ENCODE data around the gene RAMP1.

RAMP1 gene

DNA sequence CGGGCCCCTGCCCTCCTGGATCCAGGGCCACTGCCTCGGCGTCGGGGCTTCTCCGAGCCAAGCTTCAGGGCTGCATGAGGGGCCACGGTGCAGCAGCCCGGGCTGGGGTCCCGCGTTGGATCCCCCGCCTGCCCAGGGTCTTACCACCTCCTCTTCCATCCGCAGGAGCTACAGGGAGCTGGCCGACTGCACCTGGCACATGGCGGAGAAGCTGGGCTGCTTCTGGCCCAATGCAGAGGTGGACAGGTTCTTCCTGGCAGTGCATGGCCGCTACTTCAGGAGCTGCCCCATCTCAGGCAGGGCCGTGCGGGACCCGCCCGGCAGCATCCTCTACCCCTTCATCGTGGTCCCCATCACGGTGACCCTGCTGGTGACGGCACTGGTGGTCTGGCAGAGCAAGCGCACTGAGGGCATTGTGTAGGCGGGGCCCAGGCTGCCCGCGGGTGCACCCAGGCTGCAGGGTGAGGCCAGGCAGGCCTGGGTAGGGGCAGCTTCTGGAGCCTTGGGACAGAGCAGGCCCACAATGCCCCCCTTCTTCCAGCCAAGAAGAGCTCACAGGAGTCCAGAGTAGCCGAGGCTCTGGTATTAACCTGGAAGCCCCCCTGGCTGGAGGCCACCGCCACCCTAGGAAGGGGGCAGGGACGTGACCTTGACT, 52.1 kb downstream of the RAMP1 start:
- H3K18ac ChIP-seq (ENCODE audit: low read length): no peak overlapping the region
- H3K23ac ChIP-seq (ENCODE audit: low read length): no peak overlapping the region
- no peak overlapping the region for H2BK5ac ChIP-seq (ENCODE audit: low read length)
- no peaks in the 10 kb centered on the region for H3K27me3 ChIP-seq (ENCODE audit: insufficient read depth, low read length, poor library complexity)
- no peak overlapping the region for H3K56ac ChIP-seq (ENCODE audit: low read length)
- H2BK120ac ChIP-seq (ENCODE audit: low read depth, low read length): no peak overlapping the region
- H3K4me2 ChIP-seq (ENCODE audit: low read length): no peak overlapping the region
- H3K4me3 ChIP-seq (ENCODE audit: low read length): no peak overlapping the region
- H3K4me1 ChIP-seq (ENCODE audit: control insufficient read depth, low read depth, low read length): no peaks in the 10 kb centered on the region
- H3K36me3 ChIP-seq (ENCODE audit: control insufficient read depth, insufficient read depth, low read length): no peaks in the 10 kb centered on the region
- no peak overlapping the region for H4K8ac ChIP-seq (ENCODE audit: low read depth, low read length)
- H3K27ac ChIP-seq (ENCODE audit: low read depth, low read length): no peak overlapping the region
- WGBS (ENCODE audit: extremely low coverage, insufficient coverage, low lambda C conversion rate): no CpG with 5 or more reads among the region's 28 CpGs
- no peak overlapping the region for H3K9ac ChIP-seq (ENCODE audit: low read length)
- H2AK5ac ChIP-seq (ENCODE audit: low read length): no peak overlapping the region
- H2BK15ac ChIP-seq (replicated peaks; ENCODE audit: low read depth): no peak overlapping the region
- no peaks in the 10 kb centered on the region for H3K79me2 ChIP-seq (ENCODE audit: control insufficient read depth, insufficient read depth, low read length)
- no peak for DNase-seq
- no peak overlapping the region for H3K4ac ChIP-seq (ENCODE audit: low read depth, low read length)
- H4K5ac ChIP-seq (ENCODE audit: low read length): no peak overlapping the region
- no peaks in the 10 kb centered on the region for H3K79me1 ChIP-seq (ENCODE audit: low read length)

DNA sequence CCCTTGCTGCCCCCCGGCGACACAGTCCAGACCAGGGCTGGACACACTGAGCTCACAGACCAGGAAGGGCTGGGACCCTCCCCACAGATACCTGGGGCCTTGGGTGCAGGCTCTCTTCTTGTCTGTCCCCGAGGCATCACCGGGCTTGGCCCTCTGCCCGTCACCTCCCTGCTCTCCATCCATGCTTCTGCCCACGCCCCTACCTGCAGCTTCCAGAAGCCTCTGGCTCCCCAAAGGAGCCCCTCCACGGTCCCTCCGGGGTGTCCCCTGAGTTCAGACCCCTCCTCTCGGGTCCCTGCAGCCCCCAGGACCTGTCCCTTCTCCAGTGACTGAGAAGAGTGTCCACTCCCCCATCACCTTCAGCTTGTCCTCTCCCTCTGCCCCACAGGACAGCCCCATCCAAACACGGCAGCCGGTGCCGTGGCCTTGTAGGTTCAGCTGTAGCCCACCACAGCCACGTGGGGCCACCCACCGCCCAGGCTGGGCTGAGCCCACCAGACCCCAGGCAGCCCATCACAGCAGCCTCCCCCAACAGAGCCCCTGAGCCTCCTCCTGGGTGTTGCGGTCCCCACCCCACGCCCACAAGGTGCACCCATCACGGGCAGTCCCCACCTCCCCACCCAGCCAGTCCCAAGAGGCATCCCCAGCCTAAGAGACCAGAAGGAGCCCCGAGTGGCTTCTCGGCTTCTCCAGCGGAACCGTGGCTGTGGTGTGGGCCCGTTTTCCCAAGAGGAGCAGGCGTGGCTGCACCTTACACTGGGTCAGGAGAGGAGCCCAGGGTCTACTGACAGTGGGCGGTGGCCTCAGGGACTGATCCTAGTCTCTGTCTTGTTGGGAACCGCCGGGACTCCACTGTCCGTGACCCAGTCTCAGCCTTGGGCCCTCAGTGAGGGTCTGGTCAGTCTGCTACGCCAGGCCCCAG, 53.1 kb downstream of the RAMP1 start:
- no peak for DNase-seq
- no peak overlapping the region for H4K5ac ChIP-seq (ENCODE audit: low read length)
- no CpG with 5 or more reads among the region's 28 CpGs for WGBS (ENCODE audit: extremely low coverage, insufficient coverage, low lambda C conversion rate)
- no peak overlapping the region for H3K4me2 ChIP-seq (ENCODE audit: low read length)
- no peak overlapping the region for H2BK120ac ChIP-seq (ENCODE audit: low read depth, low read length)
- no peak overlapping the region for H2BK5ac ChIP-seq (ENCODE audit: low read length)
- no peaks in the 10 kb centered on the region for H3K79me2 ChIP-seq (ENCODE audit: control insufficient read depth, insufficient read depth, low read length)
- no peaks in the 10 kb centered on the region for H3K36me3 ChIP-seq (ENCODE audit: control insufficient read depth, insufficient read depth, low read length)
- no peak overlapping the region for H3K56ac ChIP-seq (ENCODE audit: low read length)
- no peak overlapping the region for H2AK5ac ChIP-seq (ENCODE audit: low read length)
- H3K4ac ChIP-seq (ENCODE audit: low read depth, low read length): no peak overlapping the region
- H3K4me3 ChIP-seq (ENCODE audit: low read length): no peak overlapping the region
- no peak overlapping the region for H4K8ac ChIP-seq (ENCODE audit: low read depth, low read length)
- H3K27ac ChIP-seq (ENCODE audit: low read depth, low read length): no peak overlapping the region
- H3K23ac ChIP-seq (ENCODE audit: low read length): no peak overlapping the region
- H3K27me3 ChIP-seq (ENCODE audit: insufficient read depth, low read length, poor library complexity): no peaks in the 10 kb centered on the region
- no peaks in the 10 kb centered on the region for H3K4me1 ChIP-seq (ENCODE audit: control insufficient read depth, low read depth, low read length)
- no peak overlapping the region for H3K18ac ChIP-seq (ENCODE audit: low read length)
- H2BK15ac ChIP-seq (replicated peaks; ENCODE audit: low read depth): no peak overlapping the region
- no peak overlapping the region for H3K9ac ChIP-seq (ENCODE audit: low read length)
- H3K79me1 ChIP-seq (ENCODE audit: low read length): no peaks in the 10 kb centered on the region

DNA sequence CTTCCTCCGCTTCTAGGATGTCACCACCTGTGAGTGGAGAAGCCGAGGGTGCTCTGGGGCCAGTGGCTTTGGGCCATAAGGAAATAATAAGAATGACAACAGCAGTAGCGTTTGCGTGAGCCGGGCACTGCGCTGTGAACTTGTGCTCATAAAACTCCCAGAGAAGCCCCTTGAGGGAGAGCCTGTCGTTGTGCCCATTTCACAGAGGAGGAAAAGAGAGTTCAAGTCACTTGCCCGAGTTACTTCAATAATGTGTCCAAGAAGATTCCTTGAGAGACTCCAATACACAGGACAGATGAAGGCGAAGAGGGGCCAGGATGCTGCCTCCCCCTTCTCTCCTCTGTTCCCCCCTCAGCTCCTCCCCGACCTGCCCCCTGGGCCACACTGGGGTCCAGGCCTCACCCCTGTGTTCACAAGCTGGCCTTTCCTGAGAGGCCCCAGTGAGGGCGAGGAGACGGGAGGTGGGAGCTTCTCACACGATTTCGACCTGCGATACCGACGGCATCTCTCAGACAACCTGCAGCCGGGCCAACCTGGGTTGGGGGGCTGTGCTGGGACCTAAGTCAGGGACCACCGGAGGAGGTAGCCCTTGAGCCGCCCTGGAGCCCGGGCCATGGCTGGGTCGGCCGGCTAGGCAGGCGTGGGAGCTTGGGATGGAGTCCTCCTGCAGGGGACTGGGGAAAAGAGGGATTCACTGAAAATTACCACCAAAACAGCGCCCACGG, 53.9 kb downstream of the RAMP1 start:
- no peak overlapping the region for H3K4ac ChIP-seq (ENCODE audit: low read depth, low read length)
- no peak for DNase-seq
- WGBS (ENCODE audit: extremely low coverage, insufficient coverage, low lambda C conversion rate): no CpG with 5 or more reads among the region's 26 CpGs
- H3K56ac ChIP-seq (ENCODE audit: low read length): no peak overlapping the region
- H3K18ac ChIP-seq (ENCODE audit: low read length): no peak overlapping the region
- no peak overlapping the region for H3K27ac ChIP-seq (ENCODE audit: low read depth, low read length)
- no peak overlapping the region for H3K4me2 ChIP-seq (ENCODE audit: low read length)
- H3K27me3 ChIP-seq (ENCODE audit: insufficient read depth, low read length, poor library complexity): no peaks in the 10 kb centered on the region
- H3K4me3 ChIP-seq (ENCODE audit: low read length): no peak overlapping the region
- H4K8ac ChIP-seq (ENCODE audit: low read depth, low read length): no peak overlapping the region
- no peak overlapping the region for H2BK5ac ChIP-seq (ENCODE audit: low read length)
- no peaks in the 10 kb centered on the region for H3K36me3 ChIP-seq (ENCODE audit: control insufficient read depth, insufficient read depth, low read length)
- H2BK15ac ChIP-seq (replicated peaks; ENCODE audit: low read depth): no peak overlapping the region
- H3K79me1 ChIP-seq (ENCODE audit: low read length): no peaks in the 10 kb centered on the region
- H3K4me1 ChIP-seq (ENCODE audit: control insufficient read depth, low read depth, low read length): no peaks in the 10 kb centered on the region
- H4K5ac ChIP-seq (ENCODE audit: low read length): no peak overlapping the region
- H3K79me2 ChIP-seq (ENCODE audit: control insufficient read depth, insufficient read depth, low read length): no peaks in the 10 kb centered on the region
- no peak overlapping the region for H2AK5ac ChIP-seq (ENCODE audit: low read length)
- H2BK120ac ChIP-seq (ENCODE audit: low read depth, low read length): no peak overlapping the region
- H3K23ac ChIP-seq (ENCODE audit: low read length): no peak overlapping the region
- H3K9ac ChIP-seq (ENCODE audit: low read length): no peak overlapping the region

DNA sequence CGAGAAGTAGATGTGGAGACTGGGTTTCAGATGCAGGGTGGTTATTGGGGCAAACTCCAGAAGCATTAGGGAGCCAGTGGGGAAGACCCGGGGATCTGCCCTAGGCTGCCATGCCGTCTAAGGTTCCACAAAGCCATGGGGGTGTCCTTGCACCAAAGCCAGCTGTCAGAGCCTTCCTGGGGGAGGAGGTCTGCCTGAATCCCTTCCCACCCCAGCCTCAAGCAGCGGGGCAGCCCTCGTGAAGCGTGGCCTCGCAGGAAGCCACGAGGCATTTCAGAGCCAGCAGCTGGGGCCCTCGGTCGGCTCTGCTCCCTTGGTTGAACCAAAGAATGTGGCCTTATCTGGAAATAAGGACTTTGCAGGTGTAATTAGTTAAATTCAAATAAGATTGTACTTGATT, 56.2 kb downstream of the RAMP1 start:
- H3K79me2 ChIP-seq (ENCODE audit: control insufficient read depth, insufficient read depth, low read length): no peaks in the 10 kb centered on the region
- H3K9ac ChIP-seq (ENCODE audit: low read length): no peak overlapping the region
- H3K36me3 ChIP-seq (ENCODE audit: control insufficient read depth, insufficient read depth, low read length): no peaks in the 10 kb centered on the region
- no peak overlapping the region for H2BK5ac ChIP-seq (ENCODE audit: low read length)
- no peak for DNase-seq
- no peak overlapping the region for H3K18ac ChIP-seq (ENCODE audit: low read length)
- H2AK5ac ChIP-seq (ENCODE audit: low read length): no peak overlapping the region
- H3K79me1 ChIP-seq (ENCODE audit: low read length): no peaks in the 10 kb centered on the region
- no peak overlapping the region for H3K4me3 ChIP-seq (ENCODE audit: low read length)
- no peaks in the 10 kb centered on the region for H3K27me3 ChIP-seq (ENCODE audit: insufficient read depth, low read length, poor library complexity)
- H2BK15ac ChIP-seq (replicated peaks; ENCODE audit: low read depth): no peak overlapping the region
- H4K5ac ChIP-seq (ENCODE audit: low read length): no peak overlapping the region
- H3K23ac ChIP-seq (ENCODE audit: low read length): no peak overlapping the region
- H3K4me1 ChIP-seq (ENCODE audit: control insufficient read depth, low read depth, low read length): no peaks in the 10 kb centered on the region
- H3K56ac ChIP-seq (ENCODE audit: low read length): no peak overlapping the region
- H3K4ac ChIP-seq (ENCODE audit: low read depth, low read length): no peak overlapping the region
- no CpG with 5 or more reads among the region's 10 CpGs for WGBS (ENCODE audit: extremely low coverage, insufficient coverage, low lambda C conversion rate)
- no peak overlapping the region for H3K27ac ChIP-seq (ENCODE audit: low read depth, low read length)
- H3K4me2 ChIP-seq (ENCODE audit: low read length): no peak overlapping the region
- H2BK120ac ChIP-seq (ENCODE audit: low read depth, low read length): no peak overlapping the region
- H4K8ac ChIP-seq (ENCODE audit: low read depth, low read length): no peak overlapping the region

DNA sequence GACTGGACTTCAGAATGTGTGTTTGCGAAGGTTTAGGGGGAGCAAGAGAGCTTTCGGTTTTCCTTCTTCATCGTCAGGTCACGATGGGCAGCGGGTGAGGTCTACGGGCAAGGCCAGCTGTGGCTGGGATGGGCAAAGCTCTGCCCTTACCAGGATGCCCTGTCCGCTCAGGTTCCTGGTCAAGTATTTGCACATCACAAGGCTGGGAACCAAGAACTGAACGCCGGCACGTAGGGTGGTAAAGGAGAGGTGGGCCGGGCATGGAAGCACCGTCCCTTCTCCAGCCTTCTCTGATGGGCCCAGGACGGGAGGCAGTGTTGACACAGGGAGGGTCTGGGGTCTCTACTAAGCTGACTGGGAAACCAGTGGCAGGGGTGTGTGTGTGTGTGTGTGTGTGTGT, 56.9 kb downstream of the RAMP1 start:
- H2BK15ac ChIP-seq (replicated peaks; ENCODE audit: low read depth): no peak overlapping the region
- no CpG with 5 or more reads among the region's 13 CpGs for WGBS (ENCODE audit: extremely low coverage, insufficient coverage, low lambda C conversion rate)
- no peaks in the 10 kb centered on the region for H3K79me2 ChIP-seq (ENCODE audit: control insufficient read depth, insufficient read depth, low read length)
- H4K5ac ChIP-seq (ENCODE audit: low read length): no peak overlapping the region
- H2BK5ac ChIP-seq (ENCODE audit: low read length): no peak overlapping the region
- no peak overlapping the region for H3K4me2 ChIP-seq (ENCODE audit: low read length)
- H3K27me3 ChIP-seq (ENCODE audit: insufficient read depth, low read length, poor library complexity): no peaks in the 10 kb centered on the region
- no peak overlapping the region for H2BK120ac ChIP-seq (ENCODE audit: low read depth, low read length)
- H3K4me3 ChIP-seq (ENCODE audit: low read length): no peak overlapping the region
- no peak overlapping the region for H3K27ac ChIP-seq (ENCODE audit: low read depth, low read length)
- H3K18ac ChIP-seq (ENCODE audit: low read length): no peak overlapping the region
- no peak overlapping the region for H3K23ac ChIP-seq (ENCODE audit: low read length)
- no peak overlapping the region for H3K9ac ChIP-seq (ENCODE audit: low read length)
- H3K36me3 ChIP-seq (ENCODE audit: control insufficient read depth, insufficient read depth, low read length): no peaks in the 10 kb centered on the region
- no peak overlapping the region for H4K8ac ChIP-seq (ENCODE audit: low read depth, low read length)
- H2AK5ac ChIP-seq (ENCODE audit: low read length): no peak overlapping the region
- H3K56ac ChIP-seq (ENCODE audit: low read length): no peak overlapping the region
- DNase-seq: no peak
- no peaks in the 10 kb centered on the region for H3K79me1 ChIP-seq (ENCODE audit: low read length)
- H3K4ac ChIP-seq (ENCODE audit: low read depth, low read length): no peak overlapping the region
- no peaks in the 10 kb centered on the region for H3K4me1 ChIP-seq (ENCODE audit: control insufficient read depth, low read depth, low read length)
